ENCODE results near the gene PHLDA2. TPM values are rescaled to one million over a fixed set of nuclear protein-coding genes. Genes with fewer than 3 reads are reported as not detected.

The PHLDA2 gene
- total RNA-seq, 1 experiment from 2014 or later: 195 TPM

- Histone ChIP-seq H3K27ac (ENCODE audit: low read length) (no peak overlapping the region), H3K27me3 (ENCODE audit: control insufficient read depth, insufficient read depth, low read length) (no peaks in the 10 kb centered on the region), H3K9me3 (ENCODE audit: control insufficient read depth, insufficient read depth, low read depth, low read length) (peaks cover 11% of the 10 kb centered on the region; the same call in 1 of the 2 replicates), H3K36me3 (ENCODE audit: control insufficient read depth, insufficient read depth, low read length) (peaks cover 9% of the 10 kb centered on the region; the same call in 1 of the 2 replicates), H3K4me3 (ENCODE audit: low read depth in 2 of 2, low read length in 2 of 2) (no peak overlapping the region), H3K4me1 (ENCODE audit: control insufficient read depth, insufficient read depth, low read length) (peaks cover 25% of the 10 kb centered on the region)
- DNase-seq (ENCODE audit: low read depth, low spot score) (no peak), ATAC-seq (no peak)
- ChIA-PET CTCF (interaction anchor here (0.6 to 2.5 kb wide), 4 partner anchors 12 to 623 kb away, joined by 3 to 8 read pairs (median 4); no protein-coding TSS in a partner anchor), POLR2A (interaction anchor here (0.6 kb wide), 1 partner anchor 47 kb away, joined by 6 read pairs; no protein-coding TSS in a partner anchor)
- no peak; the same call in 1 of the 2 replicates for TF ChIP-seq POLR2AphosphoS5 (IDR thresholded peaks at IDR 0.05; ENCODE audit: low read depth, low read length)
- TF ChIP-seq REST (IDR thresholded peaks at IDR 0.05; ENCODE audit: insufficient read depth in 1 of 2, low read depth in 2 of 2, low read length in 1 of 2): no peak
- no peak for TF ChIP-seq SIN3A (IDR thresholded peaks at IDR 0.05; ENCODE audit: borderline replicate concordance, insufficient read depth, low read depth, low read length)
- in situ Hi-C loops (cut with HindIII; ENCODE audit: low pct_unique_long_range_greater_than_20kb, low sequenced_read_pairs) (no loop called here), intact Hi-C loops (cut with micrococcal nuclease; ENCODE audit: unreplicated experiment) (no loop called here)
- BruUV-seq (replicated peaks): no TSS peak
These were observed 13.2 kb upstream of the PHLDA2 start for GRCh38 chr11:2942447-2942846.

- no TSS peak for BruUV-seq (replicated peaks)
- in situ Hi-C loops (cut with HindIII; ENCODE audit: low pct_unique_long_range_greater_than_20kb, low sequenced_read_pairs) (no loop called here), intact Hi-C loops (cut with micrococcal nuclease; ENCODE audit: unreplicated experiment) (no loop called here)
- peak; percentile 81 for ATAC-seq
- Histone ChIP-seq H3K36me3 (ENCODE audit: control insufficient read depth, insufficient read depth, low read length) (peaks cover 9% of the 10 kb centered on the region; the same call in 1 of the 2 replicates), H3K27me3 (ENCODE audit: control insufficient read depth, insufficient read depth, low read length) (no peaks in the 10 kb centered on the region), H3K4me1 (ENCODE audit: control insufficient read depth, insufficient read depth, low read length) (peaks cover 25% of the 10 kb centered on the region), H3K9me3 (ENCODE audit: control insufficient read depth, insufficient read depth, low read depth, low read length) (peaks cover 11% of the 10 kb centered on the region; the same call in 1 of the 2 replicates), H3K4me3 (ENCODE audit: low read depth in 2 of 2, low read length in 2 of 2) (no peak overlapping the region), H3K27ac (ENCODE audit: low read length) (peak overlapping the region; percentile 59)
- DNase-seq (ENCODE audit: low read depth, low spot score): no peak
- TF ChIP-seq SIN3A (IDR thresholded peaks at IDR 0.05; ENCODE audit: borderline replicate concordance, insufficient read depth, low read depth, low read length) (no peak), REST (IDR thresholded peaks at IDR 0.05; ENCODE audit: insufficient read depth in 1 of 2, low read depth in 2 of 2, low read length in 1 of 2) (no peak), CTCF (IDR thresholded peaks at IDR 0.05) (no peak), POLR2AphosphoS5 (IDR thresholded peaks at IDR 0.05; ENCODE audit: low read depth, low read length) (peak; percentile 70), TCF7L2 (IDR thresholded peaks at IDR 0.05; ENCODE audit: low read depth, low read length) (no peak)
- POLR2A ChIA-PET: no interaction called here
- CTCF ChIA-PET: interaction anchor here (2.5 kb wide), 1 partner anchor 11 kb away, joined by 8 read pairs; no protein-coding TSS in a partner anchor
These were observed 12.0 kb upstream of the PHLDA2 start for GRCh38 chr11:2940921-2941821.

All from Panc1 (cell line).